ENCODE data around the gene LY6G6C. TPM values are rescaled to one million over a fixed set of nuclear protein-coding genes. Genes with fewer than 3 reads are reported as not detected.

Gene LY6G6C
- total RNA-seq, 2 donors from 2014 or later = not detected

- no peak for TF ChIP-seq CTCF (IDR thresholded peaks at IDR 0.05)
- TF ChIP-seq POLR2A (IDR thresholded peaks at IDR 0.05) = no peak
Observed at GRCh38 chr6:31742894-31743293, 21.3 kb upstream of the LY6G6C start.

GRCh38 chr6:31741815-31742214, 20.3 kb upstream of the LY6G6C start:
- intact Hi-C loops (cut with DNase I) = no loop called here
- Histone ChIP-seq H3K9me3 (no peaks in the 10 kb centered on the region), H3K36me3 (replicated peaks in 1 of 2; ENCODE audit: insufficient read depth in 1 of 2, low read depth in 2 of 2) (no peaks in the 10 kb centered on the region), H3K4me1 (peaks cover 33% of the 10 kb centered on the region), H3K27ac (no peak overlapping the region), H3K4me3 (no peak overlapping the region), H3K27me3 (no peaks in the 10 kb centered on the region)
- DNase-seq = no peak
- WGBS, 2 donors = 50 to 76% methylated on average over 2 of the region's 2 CpGs
- no peak for ATAC-seq
- TF ChIP-seq POLR2A (IDR thresholded peaks at IDR 0.05) (no peak), CTCF (IDR thresholded peaks at IDR 0.05) (no peak)

More at GRCh38 chr6:31742894-31743293, 21.3 kb upstream of the LY6G6C start:
- ATAC-seq (no peak), DNase-seq (no peak)
- 80 to 82% methylated on average over 3 of the region's 3 CpGs for whole genome bisulfite sequencing, 2 donors
- H3K36me3 ChIP-seq (replicated peaks in 1 of 2; ENCODE audit: insufficient read depth in 1 of 2, low read depth in 2 of 2) = no peaks in the 10 kb centered on the region
- intact Hi-C loops (cut with DNase I) = no loop called here
- no peaks in the 10 kb centered on the region for H3K27me3 ChIP-seq
- H3K4me3 ChIP-seq = no peak overlapping the region
- no peaks in the 10 kb centered on the region for H3K9me3 ChIP-seq
- H3K27ac ChIP-seq = no peak overlapping the region
- peaks cover 22% of the 10 kb centered on the region for H3K4me1 ChIP-seq

- ATAC-seq (no peak), DNase-seq (no peak)
- Histone ChIP-seq H3K4me1 (peaks cover 38% of the 10 kb centered on the region), H3K4me3 (peak overlapping the region; percentile 26 to 62), H3K36me3 (replicated peaks in 1 of 2; ENCODE audit: insufficient read depth in 1 of 2, low read depth in 2 of 2) (no peaks in the 10 kb centered on the region), H3K9me3 (no peaks in the 10 kb centered on the region), H3K27ac (peak overlapping the region in 3 of 4 donors; percentile 86 to 91 (median 90)), H3K27me3 (no peaks in the 10 kb centered on the region)
- WGBS, 2 donors = 20 to 22% methylated on average over 29 of the region's 29 CpGs
- no peak for TF ChIP-seq POLR2A (IDR thresholded peaks at IDR 0.05)
- TF ChIP-seq CTCF (IDR thresholded peaks at IDR 0.05) = no peak
- intact Hi-C loops (cut with DNase I) = no loop called here
Observed at GRCh38 chr6:31740397-31741223, 19.1 kb upstream of the LY6G6C start.

- TF ChIP-seq POLR2A (IDR thresholded peaks at IDR 0.05) = peak in 2 of 3 donors; percentile 58 to 67
- TF ChIP-seq CTCF (IDR thresholded peaks at IDR 0.05) = no peak
- WGBS, 2 donors = 0% methylated on average over 13 to 58 of the region's 58 CpGs
- ATAC-seq (peak; percentile 94), DNase-seq (peak; percentile 98 to 99 (median 99))
- H3K9me3 ChIP-seq = no peaks in the 10 kb centered on the region
- H3K27me3 ChIP-seq = no peaks in the 10 kb centered on the region
- peak within 1 kb of the TSS; percentile 26 to 62 for H3K4me3 ChIP-seq
- peak within 1 kb of the TSS; percentile 35 to 91 (median 88) for H3K27ac ChIP-seq
- H3K4me1 ChIP-seq = peaks cover 45% of the 10 kb centered on the region
- no peaks in the 10 kb centered on the region for H3K36me3 ChIP-seq (replicated peaks in 1 of 2; ENCODE audit: insufficient read depth in 1 of 2, low read depth in 2 of 2)
- intact Hi-C loops (cut with DNase I) = no loop called here
Observed at GRCh38 chr6:31739639-31740396, 18.3 kb upstream of the LY6G6C start, which contains the start of gene MSH5. TSS of gene MSH5 (plus strand) at chr6:31740005. CDS start at chr6:31740467, 462 bp downstream.
